ENCODE results near the gene PDSS2. TPM values are rescaled to one million over a fixed set of nuclear protein-coding genes. Genes with fewer than 3 reads are reported as not detected.
"Not testable (repeated sequence)": the region's sequence is repeated elsewhere in the genome, so short reads cannot be mapped to it uniquely, and the experiment has no call there.

PDSS2 gene
- total RNA-seq, 1 experiment from 2014 or later, result 14.8 TPM

DNA sequence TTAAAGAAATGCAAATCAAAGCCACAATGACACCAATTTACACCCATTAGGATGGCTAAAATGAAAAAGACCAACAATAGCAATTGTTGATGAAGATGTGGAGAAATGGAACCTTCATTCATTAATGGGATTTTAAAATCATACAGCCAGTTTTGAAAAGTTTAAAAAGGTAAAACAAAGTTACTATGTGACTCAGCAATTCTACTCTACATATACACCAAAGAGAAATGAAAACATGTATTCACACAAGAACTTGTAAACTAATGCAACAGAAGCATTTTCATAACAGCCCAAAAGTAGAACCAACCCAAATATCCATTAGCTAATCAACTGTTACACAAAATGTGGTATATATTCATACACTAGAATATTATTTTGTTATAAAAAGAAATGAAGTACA lies 75.7 kb downstream of the PDSS2 start:
- no peak overlapping the region for H3K27ac Mint-ChIP-seq (ENCODE audit: unreplicated experiment)
- TF ChIP-seq, protein P1, sequence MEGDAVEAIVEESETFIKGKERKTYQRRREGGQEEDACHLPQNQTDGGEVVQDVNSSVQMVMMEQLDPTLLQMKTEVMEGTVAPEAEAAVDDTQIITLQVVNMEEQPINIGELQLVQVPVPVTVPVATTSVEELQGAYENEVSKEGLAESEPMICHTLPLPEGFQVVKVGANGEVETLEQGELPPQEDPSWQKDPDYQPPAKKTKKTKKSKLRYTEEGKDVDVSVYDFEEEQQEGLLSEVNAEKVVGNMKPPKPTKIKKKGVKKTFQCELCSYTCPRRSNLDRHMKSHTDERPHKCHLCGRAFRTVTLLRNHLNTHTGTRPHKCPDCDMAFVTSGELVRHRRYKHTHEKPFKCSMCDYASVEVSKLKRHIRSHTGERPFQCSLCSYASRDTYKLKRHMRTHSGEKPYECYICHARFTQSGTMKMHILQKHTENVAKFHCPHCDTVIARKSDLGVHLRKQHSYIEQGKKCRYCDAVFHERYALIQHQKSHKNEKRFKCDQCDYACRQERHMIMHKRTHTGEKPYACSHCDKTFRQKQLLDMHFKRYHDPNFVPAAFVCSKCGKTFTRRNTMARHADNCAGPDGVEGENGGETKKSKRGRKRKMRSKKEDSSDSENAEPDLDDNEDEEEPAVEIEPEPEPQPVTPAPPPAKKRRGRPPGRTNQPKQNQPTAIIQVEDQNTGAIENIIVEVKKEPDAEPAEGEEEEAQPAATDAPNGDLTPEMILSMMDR (IDR thresholded peaks at IDR 0.05; ENCODE audit: unreplicated experiment), result no peak
- H3K27me3 Mint-ChIP-seq (ENCODE audit: unreplicated experiment), result no peaks in the 10 kb centered on the region
- no TSS peak for BruUV-seq (replicated peaks)
- no peak overlapping the region for H3K4me3 Mint-ChIP-seq (ENCODE audit: low read depth, unreplicated experiment)
- CTCF ChIA-PET, result no interaction called here
- DNase-seq, result no peak
- H3K4me1 Mint-ChIP-seq (ENCODE audit: low read depth, unreplicated experiment), result no peaks in the 10 kb centered on the region
- no peaks in the 10 kb centered on the region for H3K9me3 Mint-ChIP-seq (ENCODE audit: low read depth, unreplicated experiment)
- intact Hi-C loops (cut with micrococcal nuclease; ENCODE audit: unreplicated experiment), result no loop called here
- no peaks in the 10 kb centered on the region for H3K36me3 Mint-ChIP-seq (ENCODE audit: insufficient read depth, unreplicated experiment)

DNA sequence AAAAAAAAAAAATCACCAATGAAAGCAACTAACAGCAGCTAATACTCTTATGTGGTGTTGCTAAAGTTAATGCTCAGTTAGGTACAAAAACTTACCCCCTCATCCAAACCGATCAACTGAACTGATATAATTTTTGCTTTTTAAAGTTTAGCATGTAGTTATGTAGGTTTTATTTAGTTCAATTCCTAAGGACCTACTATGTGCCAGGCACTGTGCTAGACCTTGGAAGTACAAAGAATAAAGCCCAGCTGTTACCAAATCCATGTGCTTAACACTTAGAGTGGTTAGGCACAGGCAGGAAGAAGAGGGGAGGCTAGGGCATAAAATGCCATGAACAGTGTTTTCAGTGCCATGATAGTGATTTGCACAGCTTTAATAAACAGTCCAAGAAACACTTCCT lies 85.1 kb downstream of the PDSS2 start:
- Mint-ChIP-seq H3K27me3 (ENCODE audit: unreplicated experiment) (no peaks in the 10 kb centered on the region), H3K27ac (ENCODE audit: unreplicated experiment) (no peak overlapping the region), H3K9me3 (ENCODE audit: low read depth, unreplicated experiment) (no peaks in the 10 kb centered on the region), H3K4me1 (ENCODE audit: low read depth, unreplicated experiment) (no peaks in the 10 kb centered on the region), H3K36me3 (ENCODE audit: insufficient read depth, unreplicated experiment) (no peaks in the 10 kb centered on the region), H3K4me3 (ENCODE audit: low read depth, unreplicated experiment) (no peak overlapping the region)
- no TSS peak for BruUV-seq (replicated peaks)
- CTCF ChIA-PET, result no interaction called here
- TF ChIP-seq, protein P1 (IDR thresholded peaks at IDR 0.05; ENCODE audit: unreplicated experiment), result no peak
- no peak for DNase-seq
- intact Hi-C loops (cut with micrococcal nuclease; ENCODE audit: unreplicated experiment), result no loop called here

DNA sequence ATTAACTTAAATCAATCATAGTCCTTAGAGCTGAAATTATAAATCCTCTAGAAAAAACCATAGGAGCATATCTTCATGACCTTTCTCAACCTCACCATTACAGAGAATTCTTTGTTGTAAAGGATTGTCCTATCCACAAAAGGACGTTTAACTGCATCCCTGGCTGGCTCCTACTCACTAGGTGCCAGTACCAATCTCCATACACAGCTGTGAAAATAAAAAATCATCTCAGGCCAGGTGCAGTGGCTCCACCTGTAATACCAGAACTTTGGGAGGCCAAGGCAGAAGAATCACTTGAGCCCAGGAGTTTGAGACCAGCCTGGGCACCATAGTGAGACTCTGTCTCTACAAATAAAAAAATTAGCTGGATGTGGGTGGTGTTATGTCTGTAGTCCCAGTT lies 89.9 kb downstream of the PDSS2 start:
- DNase-seq, result no peak
- Mint-ChIP-seq H3K9me3 (ENCODE audit: low read depth, unreplicated experiment) (no peaks in the 10 kb centered on the region), H3K36me3 (ENCODE audit: insufficient read depth, unreplicated experiment) (no peaks in the 10 kb centered on the region), H3K4me3 (ENCODE audit: low read depth, unreplicated experiment) (no peak overlapping the region), H3K4me1 (ENCODE audit: low read depth, unreplicated experiment) (no peaks in the 10 kb centered on the region), H3K27me3 (ENCODE audit: unreplicated experiment) (no peaks in the 10 kb centered on the region), H3K27ac (ENCODE audit: unreplicated experiment) (no peak overlapping the region)
- CTCF ChIA-PET, result interaction anchor here (0.5 kb wide), 1 partner anchor 37 kb away, joined by 3 read pairs; no protein-coding TSS in a partner anchor
- TF ChIP-seq, protein P1 (IDR thresholded peaks at IDR 0.05; ENCODE audit: unreplicated experiment), result no peak
- intact Hi-C loops (cut with micrococcal nuclease; ENCODE audit: unreplicated experiment), result no loop called here
- no TSS peak for BruUV-seq (replicated peaks)

DNA sequence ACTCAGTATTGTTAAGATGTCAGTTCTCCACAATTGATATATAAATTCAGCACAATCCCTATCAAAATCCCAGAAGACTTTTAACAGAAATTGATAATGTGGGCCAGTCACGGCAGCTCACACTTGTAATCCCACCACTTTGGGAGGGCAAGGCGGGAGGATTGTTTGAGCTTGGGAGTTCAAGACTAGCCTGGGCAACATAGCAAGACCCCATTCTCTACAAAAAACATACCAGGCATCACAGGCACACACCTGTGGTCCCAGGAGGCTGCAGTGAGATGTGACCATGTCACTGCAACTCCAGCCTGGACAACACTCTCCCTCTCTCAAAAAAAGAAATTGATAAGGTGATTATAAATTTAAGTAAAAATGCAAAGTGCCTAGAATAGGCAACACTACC lies 90.9 kb downstream of the PDSS2 start:
- H3K27me3 Mint-ChIP-seq (ENCODE audit: unreplicated experiment), result no peaks in the 10 kb centered on the region

DNA sequence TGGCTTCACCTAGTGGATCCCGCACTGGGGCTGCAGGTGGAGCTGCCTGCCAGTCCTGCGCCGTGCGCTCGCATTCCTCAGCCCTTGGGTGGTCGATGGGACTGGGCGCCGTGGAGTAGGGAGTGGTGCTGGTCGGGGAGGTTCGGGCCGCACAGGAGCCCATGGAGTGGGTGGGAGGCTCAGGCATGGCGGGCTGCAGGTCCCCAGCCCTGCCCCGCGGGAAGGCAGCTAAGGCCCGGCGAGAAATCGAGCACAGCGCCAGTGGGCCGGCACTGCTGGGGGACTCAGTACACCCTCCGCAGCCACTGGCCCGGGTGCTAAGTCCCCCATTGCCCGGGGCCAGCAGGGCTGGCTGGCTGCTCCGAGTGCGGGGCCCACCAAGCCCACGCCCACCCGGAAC lies 95.2 kb downstream of the PDSS2 start:
- H3K27me3 Mint-ChIP-seq (ENCODE audit: unreplicated experiment); intact Hi-C loops (cut with micrococcal nuclease; ENCODE audit: unreplicated experiment); H3K4me3 Mint-ChIP-seq (ENCODE audit: low read depth, unreplicated experiment); CTCF ChIA-PET; H3K36me3 Mint-ChIP-seq (ENCODE audit: insufficient read depth, unreplicated experiment); H3K9me3 Mint-ChIP-seq (ENCODE audit: low read depth, unreplicated experiment); BruUV-seq (replicated peaks); DNase-seq; H3K27ac Mint-ChIP-seq (ENCODE audit: unreplicated experiment): not testable (repeated sequence)
- H3K4me1 Mint-ChIP-seq (ENCODE audit: low read depth, unreplicated experiment), result peaks cover 13% of the 10 kb centered on the region

More for the DNA sequence above, 90.9 kb downstream of the PDSS2 start:
- intact Hi-C loops (cut with micrococcal nuclease; ENCODE audit: unreplicated experiment), result no loop called here
- Mint-ChIP-seq H3K9me3 (ENCODE audit: low read depth, unreplicated experiment) (no peaks in the 10 kb centered on the region), H3K36me3 (ENCODE audit: insufficient read depth, unreplicated experiment) (no peaks in the 10 kb centered on the region), H3K27ac (ENCODE audit: unreplicated experiment) (no peak overlapping the region), H3K4me3 (ENCODE audit: low read depth, unreplicated experiment) (no peak overlapping the region), H3K4me1 (ENCODE audit: low read depth, unreplicated experiment) (no peaks in the 10 kb centered on the region)
- CTCF ChIA-PET, result no interaction called here
- TF ChIP-seq, protein P1 (IDR thresholded peaks at IDR 0.05; ENCODE audit: unreplicated experiment), result no peak
- no peak for DNase-seq
- no TSS peak for BruUV-seq (replicated peaks)
